Activated CD8-positive, alpha-beta T cell treated with anti-CD3 and anti-CD28 coated beads for 36 hours (primary cell): Measurements from ENCODE around the gene NOP56. TPM values are rescaled to one million over a fixed set of nuclear protein-coding genes. Genes with fewer than 3 reads are reported as not detected.

ENCODE experiments used
- ATAC-seq: fragments of 200-7000 bp; cut with Tn5 transposase; one replicate; pipeline ENCODE4 v1.10.0; 2021; ENCODE audit warnings: mild to moderate bottlenecking, moderate library complexity
- CTCF ChIA-PET: fragments of 350-600 bp; sonication (Branson Sonifier 250); formaldehyde crosslinking; loops from one replicate; lab custom pipeline; 2021; ENCODE audit warnings: antibody characterized with exemption; lab: Charles Lee
- POLR2A ChIA-PET: fragments of 350-600 bp; sonication (Branson Sonifier 250); formaldehyde crosslinking; loops from one replicate; lab custom pipeline; 2021; ENCODE audit warnings: antibody characterized with exemption; lab: Charles Lee
- DNase-seq: peaks from one replicate; pipeline ENCODE4 v3.0.0-alpha.2; 2020
- H3K27ac Mint-ChIP-seq: one replicate; pipeline ENCODE4 v1.8.0; 2021; ENCODE audit warnings: mild to moderate bottlenecking, mixed read lengths
- H3K27me3 Mint-ChIP-seq: one replicate; pipeline ENCODE4 v1.8.0; 2021; ENCODE audit warnings: mixed read lengths
- H3K36me3 Mint-ChIP-seq: one replicate; pipeline ENCODE4 v1.8.0; 2021; ENCODE audit warnings: low read depth, mixed read lengths
- H3K4me1 Mint-ChIP-seq: one replicate; pipeline ENCODE4 v1.8.0; 2021; ENCODE audit warnings: low read depth, mixed read lengths
- H3K4me3 Mint-ChIP-seq: one replicate; pipeline ENCODE4 v1.8.0; 2021; ENCODE audit warnings: mild to moderate bottlenecking, moderate library complexity, mixed read lengths
- H3K9me3 Mint-ChIP-seq: one replicate; pipeline ENCODE4 v1.8.0; 2021; ENCODE audit warnings: mixed read lengths
- intact Hi-C: fragments of 100-400 bp; cut with micrococcal nuclease; formaldehyde crosslinking; loops from one replicate; pipeline ENCODE4 v1.10.0; 2022
- total RNA-seq, 2 experiments: library from RNA; stranded (reverse); gene quantifications; one replicate each; pipeline ENCODE4 v1.2.3, GENCODE V29; 2021
- TF ChIP-seq, protein P1 (sequence below): fragments of 200-600 bp; IDR thresholded peaks from one replicate; pipeline ENCODE4 v1.8.0; 2022; ENCODE audit warnings: antibody characterized with exemption, mild to moderate bottlenecking

The NOP56 gene
- total RNA-seq, 2 experiments from 2014 or later, result 587 to 596 TPM

DNA sequence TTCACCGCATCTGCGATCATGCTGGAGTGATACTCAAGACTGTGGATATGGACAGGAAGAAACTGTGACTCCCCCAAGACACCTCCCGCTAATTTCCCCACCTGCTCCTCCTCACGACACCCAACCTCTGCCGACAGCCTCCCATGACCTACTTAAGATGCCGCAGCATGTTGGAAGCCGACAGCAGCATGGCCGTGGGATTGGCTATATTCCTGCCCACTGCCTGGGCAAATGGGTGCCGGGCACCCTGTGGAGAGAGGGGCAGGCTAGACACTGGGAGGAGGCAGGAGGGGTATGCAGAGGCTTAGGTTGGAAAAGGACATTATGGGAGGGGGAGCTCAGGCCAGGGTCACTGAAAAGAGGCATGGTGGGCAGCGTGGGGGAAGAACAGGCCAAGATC, 7.1 kb downstream of the NOP56 start:
- H3K27ac Mint-ChIP-seq, result peak overlapping the region; percentile 39
- TF ChIP-seq, protein P1, sequence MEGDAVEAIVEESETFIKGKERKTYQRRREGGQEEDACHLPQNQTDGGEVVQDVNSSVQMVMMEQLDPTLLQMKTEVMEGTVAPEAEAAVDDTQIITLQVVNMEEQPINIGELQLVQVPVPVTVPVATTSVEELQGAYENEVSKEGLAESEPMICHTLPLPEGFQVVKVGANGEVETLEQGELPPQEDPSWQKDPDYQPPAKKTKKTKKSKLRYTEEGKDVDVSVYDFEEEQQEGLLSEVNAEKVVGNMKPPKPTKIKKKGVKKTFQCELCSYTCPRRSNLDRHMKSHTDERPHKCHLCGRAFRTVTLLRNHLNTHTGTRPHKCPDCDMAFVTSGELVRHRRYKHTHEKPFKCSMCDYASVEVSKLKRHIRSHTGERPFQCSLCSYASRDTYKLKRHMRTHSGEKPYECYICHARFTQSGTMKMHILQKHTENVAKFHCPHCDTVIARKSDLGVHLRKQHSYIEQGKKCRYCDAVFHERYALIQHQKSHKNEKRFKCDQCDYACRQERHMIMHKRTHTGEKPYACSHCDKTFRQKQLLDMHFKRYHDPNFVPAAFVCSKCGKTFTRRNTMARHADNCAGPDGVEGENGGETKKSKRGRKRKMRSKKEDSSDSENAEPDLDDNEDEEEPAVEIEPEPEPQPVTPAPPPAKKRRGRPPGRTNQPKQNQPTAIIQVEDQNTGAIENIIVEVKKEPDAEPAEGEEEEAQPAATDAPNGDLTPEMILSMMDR, result no peak
- H3K36me3 Mint-ChIP-seq, result peaks cover 65% of the 10 kb centered on the region
- CTCF ChIA-PET, result no interaction called here
- H3K27me3 Mint-ChIP-seq, result no peaks in the 10 kb centered on the region
- POLR2A ChIA-PET, result interaction anchor here (0.8 to 10.0 kb wide), 4 partner anchors 6 to 38 kb away, joined by 3 to 156 read pairs (median 4); partner anchors contain the start of gene NOP56
- DNase-seq (no peak), ATAC-seq (no peak)
- H3K4me1 Mint-ChIP-seq, result peaks cover 42% of the 10 kb centered on the region
- H3K4me3 Mint-ChIP-seq, result no peak overlapping the region
- no peaks in the 10 kb centered on the region for H3K9me3 Mint-ChIP-seq
- intact Hi-C loops, result no loop called here

DNA sequence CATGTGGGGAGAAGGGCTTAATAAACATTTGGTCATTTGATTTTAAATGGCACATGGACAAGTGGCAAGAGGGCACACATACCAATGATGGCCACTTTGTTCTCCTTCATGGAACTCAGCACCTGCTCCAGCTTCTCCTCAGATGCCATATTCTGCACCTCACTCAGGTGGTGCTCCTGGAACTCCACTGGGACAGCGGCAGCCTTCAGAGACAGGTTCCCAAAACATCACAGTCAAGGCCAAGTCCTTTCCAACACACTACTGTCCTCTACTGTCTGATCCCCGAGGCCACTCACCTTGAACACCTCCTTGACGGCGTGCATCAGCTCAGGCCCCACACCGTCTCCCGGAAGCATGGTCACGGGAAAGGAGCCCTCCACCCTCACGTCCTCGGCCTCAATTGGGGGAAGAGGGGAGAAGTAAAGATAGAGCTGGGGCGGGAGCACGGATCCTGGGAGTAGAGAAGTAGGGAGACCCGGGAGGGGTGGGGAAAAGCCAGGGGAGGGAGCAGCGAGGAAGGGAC, 11.0 kb downstream of the NOP56 start:
- Mint-ChIP-seq H3K27me3 (no peaks in the 10 kb centered on the region), H3K4me3 (peak overlapping the region; percentile 86), H3K27ac (peak overlapping the region; percentile 98), H3K9me3 (no peaks in the 10 kb centered on the region), H3K36me3 (peaks cover 27% of the 10 kb centered on the region), H3K4me1 (peaks cover 20% of the 10 kb centered on the region)
- CTCF ChIA-PET, result interaction anchor here (1.2 kb wide), 1 partner anchor 25 kb away, joined by 3 read pairs; no protein-coding TSS in a partner anchor
- intact Hi-C loops, result no loop called here
- DNase-seq, result no peak
- TF ChIP-seq, protein P1, result no peak
- POLR2A ChIA-PET, result interaction anchor here (1.3 to 10.0 kb wide), 5 partner anchors 9 to 193 kb away, joined by 3 to 156 read pairs (median 6); partner anchors contain the start of gene NOP56
- no peak for ATAC-seq

DNA sequence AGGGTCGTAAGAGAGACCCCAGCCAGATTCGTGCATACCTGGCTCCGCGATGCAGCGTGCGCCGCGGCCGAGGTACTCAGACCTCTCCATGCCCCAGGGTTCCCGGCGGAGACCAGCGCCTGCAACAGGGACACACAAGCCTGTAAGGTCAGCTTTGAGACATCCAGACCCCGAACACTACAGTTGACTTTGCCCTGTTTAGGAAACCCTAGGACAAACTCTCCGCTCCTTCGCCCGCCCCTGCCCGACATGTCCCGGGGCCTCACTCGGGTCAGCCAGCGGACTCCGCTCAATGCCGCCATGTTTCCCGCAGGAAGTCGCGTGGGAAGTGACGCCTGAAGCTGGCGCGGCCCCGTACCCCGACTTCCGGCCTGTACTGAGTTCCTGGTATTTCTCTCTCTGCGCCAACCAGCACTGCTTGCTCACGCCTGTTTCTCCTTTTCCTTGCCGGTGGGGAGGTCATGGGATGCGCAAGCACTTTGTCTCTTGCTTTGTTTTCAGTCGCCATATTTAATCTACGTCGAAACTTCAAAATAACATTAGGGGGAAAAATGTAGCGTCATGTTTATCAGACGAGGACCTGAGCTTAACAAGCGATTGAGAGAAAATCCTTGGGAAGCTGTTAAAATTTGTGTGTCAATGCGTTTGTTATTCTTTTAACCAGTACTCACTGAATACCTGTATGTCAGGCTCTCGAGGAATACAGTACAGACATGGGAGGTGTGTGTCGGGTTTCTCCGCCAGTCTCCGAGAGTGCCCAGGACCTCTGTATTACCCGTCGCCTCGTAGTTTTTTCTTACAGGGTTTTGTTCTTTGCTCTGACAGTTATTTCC, 11.7 kb downstream of the NOP56 start, which contains the start of gene IDH3B:
Gene IDH3B (minus strand): TSS at position 330 of the 833 bp plus-strand sequence. CDS start 28 bp downstream, at position 302.
- peak; percentile 97 for ATAC-seq
- intact Hi-C loops, result no loop called here
- no peaks in the 10 kb centered on the region for H3K9me3 Mint-ChIP-seq
- H3K27me3 Mint-ChIP-seq, result no peaks in the 10 kb centered on the region
- ChIA-PET CTCF (interaction anchor here (1.0 to 1.4 kb wide), 3 partner anchors 9 to 140 kb away, joined by 3 to 6 read pairs (median 3); no protein-coding TSS in a partner anchor), POLR2A (interaction anchor here (0.9 to 10.0 kb wide), 6 partner anchors 9 to 457 kb away, joined by 3 to 156 read pairs (median 5); partner anchors contain the start of gene NOP56)
- DNase-seq, result peak; percentile 96
- H3K36me3 Mint-ChIP-seq, result peaks cover 20% of the 10 kb centered on the region
- peak within 1 kb of the TSS; percentile 86 for H3K4me3 Mint-ChIP-seq
- H3K4me1 Mint-ChIP-seq, result peaks cover 15% of the 10 kb centered on the region
- H3K27ac Mint-ChIP-seq, result peak within 1 kb of the TSS; percentile 98
- TF ChIP-seq, protein P1, result no peak

DNA sequence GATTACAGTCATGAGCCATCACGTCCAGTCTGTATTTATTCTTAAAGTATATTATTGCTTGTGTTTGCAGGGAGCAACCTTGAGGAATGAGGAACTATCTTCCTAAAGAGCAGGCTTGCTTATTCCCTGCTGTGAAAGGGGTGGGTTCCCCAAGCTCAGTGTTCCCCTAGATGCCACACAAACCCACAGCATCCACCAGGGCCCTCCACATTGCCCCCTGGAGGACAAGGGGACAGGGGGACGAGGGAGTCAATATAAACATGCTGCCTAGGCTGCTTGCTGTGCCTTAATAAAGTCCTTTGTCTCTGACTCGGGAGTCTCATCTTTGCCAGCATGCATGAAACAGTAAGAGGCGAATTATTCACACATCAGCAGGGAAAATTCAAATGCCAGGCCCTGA, 19.5 kb downstream of the NOP56 start:
- no peak for DNase-seq

More for the DNA sequence above, 19.5 kb downstream of the NOP56 start:
- Mint-ChIP-seq H3K9me3 (no peaks in the 10 kb centered on the region), H3K27ac (no peak overlapping the region), H3K4me1 (no peaks in the 10 kb centered on the region), H3K4me3 (no peak overlapping the region), H3K27me3 (peaks cover 3% of the 10 kb centered on the region), H3K36me3 (no peaks in the 10 kb centered on the region)
- POLR2A ChIA-PET, result interaction anchor here (1.9 kb wide), 1 partner anchor 8 kb away, joined by 6 read pairs; the partner anchor contains the start of gene IDH3B
- CTCF ChIA-PET, result interaction anchor here (0.9 to 3.2 kb wide), 4 partner anchors 15 to 150 kb away, joined by 3 to 13 read pairs (median 8); no protein-coding TSS in a partner anchor
- intact Hi-C loops, result no loop called here
- TF ChIP-seq, protein P1, result no peak
- peak; percentile 64 for ATAC-seq
